ENCODE data around the gene TMEM175.
"Not testable (repeated sequence)": the region's sequence is repeated elsewhere in the genome, so short reads cannot be mapped to it uniquely, and the experiment has no call there.

Gene TMEM175

GRCh38 chr4:910366-911091 is 21.7 kb upstream of the TMEM175 start:
- peaks cover 31% of the 10 kb centered on the region for H3K36me3 ChIP-seq (ENCODE audit: insufficient read depth, low read length)
- no peaks in the 10 kb centered on the region for H3K27me3 ChIP-seq (ENCODE audit: control insufficient read depth in 1 of 2, insufficient read depth in 2 of 2, low read length in 2 of 2)
- no peak overlapping the region for H3K27ac ChIP-seq (ENCODE audit: low read depth, low read length)
- no peaks in the 10 kb centered on the region for H3K9me3 ChIP-seq (ENCODE audit: low read length)
- H3K4me3 ChIP-seq (ENCODE audit: low read depth in 1 of 2, low read length in 2 of 2), result no peak overlapping the region
- no peak overlapping the region for H3K9ac ChIP-seq (ENCODE audit: low read length)
- peaks cover 2% of the 10 kb centered on the region for H3K4me1 ChIP-seq (ENCODE audit: insufficient read depth, low read length)

GRCh38 chr4:911221-911751 is 21.0 kb upstream of the TMEM175 start:
- Histone ChIP-seq H3K27ac (ENCODE audit: low read depth, low read length) (no peak overlapping the region), H3K4me1 (ENCODE audit: insufficient read depth, low read length) (peaks cover 7% of the 10 kb centered on the region), H3K4me3 (ENCODE audit: low read depth in 1 of 2, low read length in 2 of 2) (no peak overlapping the region), H3K27me3 (ENCODE audit: control insufficient read depth in 1 of 2, insufficient read depth in 2 of 2, low read length in 2 of 2) (no peaks in the 10 kb centered on the region), H3K9ac (ENCODE audit: low read length) (no peak overlapping the region), H3K9me3 (ENCODE audit: low read length) (no peaks in the 10 kb centered on the region), H3K36me3 (ENCODE audit: insufficient read depth, low read length) (peaks cover 31% of the 10 kb centered on the region)

- Histone ChIP-seq H3K27ac (ENCODE audit: low read depth, low read length) (no peak overlapping the region), H3K9ac (ENCODE audit: low read length) (no peak overlapping the region), H3K27me3 (ENCODE audit: control insufficient read depth in 1 of 2, insufficient read depth in 2 of 2, low read length in 2 of 2) (no peaks in the 10 kb centered on the region), H3K9me3 (ENCODE audit: low read length) (no peaks in the 10 kb centered on the region), H3K4me1 (ENCODE audit: insufficient read depth, low read length) (peaks cover 7% of the 10 kb centered on the region), H3K4me3 (ENCODE audit: low read depth in 1 of 2, low read length in 2 of 2) (no peak overlapping the region), H3K36me3 (ENCODE audit: insufficient read depth, low read length) (peaks cover 29% of the 10 kb centered on the region)
These were observed 20.3 kb upstream of the TMEM175 start for GRCh38 chr4:911871-912490.

- peaks cover 7% of the 10 kb centered on the region for H3K4me1 ChIP-seq (ENCODE audit: insufficient read depth, low read length)
- H3K9me3 ChIP-seq (ENCODE audit: low read length), result no peaks in the 10 kb centered on the region
- peaks cover 26% of the 10 kb centered on the region for H3K36me3 ChIP-seq (ENCODE audit: insufficient read depth, low read length)
- H3K27me3 ChIP-seq (ENCODE audit: control insufficient read depth in 1 of 2, insufficient read depth in 2 of 2, low read length in 2 of 2), result no peaks in the 10 kb centered on the region
- H3K27ac ChIP-seq (ENCODE audit: low read depth, low read length), result no peak overlapping the region
- no peak overlapping the region for H3K4me3 ChIP-seq (ENCODE audit: low read depth in 1 of 2, low read length in 2 of 2)
- H3K9ac ChIP-seq (ENCODE audit: low read length), result no peak overlapping the region
These were observed 19.5 kb upstream of the TMEM175 start for GRCh38 chr4:912548-913279.

GRCh38 chr4:913280-913618 is 19.0 kb upstream of the TMEM175 start:
- peaks cover 26% of the 10 kb centered on the region for H3K36me3 ChIP-seq (ENCODE audit: insufficient read depth, low read length)

GRCh38 chr4:914531-914930 is 17.7 kb upstream of the TMEM175 start:
- Histone ChIP-seq H3K27ac (ENCODE audit: low read depth, low read length) (no peak overlapping the region), H3K4me3 (ENCODE audit: low read depth in 1 of 2, low read length in 2 of 2) (no peak overlapping the region), H3K9me3 (ENCODE audit: low read length) (no peaks in the 10 kb centered on the region), H3K9ac (ENCODE audit: low read length) (no peak overlapping the region), H3K36me3 (ENCODE audit: insufficient read depth, low read length) (peaks cover 26% of the 10 kb centered on the region), H3K4me1 (ENCODE audit: insufficient read depth, low read length) (peaks cover 7% of the 10 kb centered on the region), H3K27me3 (ENCODE audit: control insufficient read depth in 1 of 2, insufficient read depth in 2 of 2, low read length in 2 of 2) (no peaks in the 10 kb centered on the region)

More at GRCh38 chr4:913280-913618, 19.0 kb upstream of the TMEM175 start:
- Histone ChIP-seq H3K27me3 (ENCODE audit: control insufficient read depth in 1 of 2, insufficient read depth in 2 of 2, low read length in 2 of 2) (no peaks in the 10 kb centered on the region), H3K27ac (ENCODE audit: low read depth, low read length) (no peak overlapping the region), H3K4me3 (ENCODE audit: low read depth in 1 of 2, low read length in 2 of 2) (no peak overlapping the region), H3K9me3 (ENCODE audit: low read length) (no peaks in the 10 kb centered on the region), H3K9ac (ENCODE audit: low read length) (no peak overlapping the region), H3K4me1 (ENCODE audit: insufficient read depth, low read length) (peaks cover 7% of the 10 kb centered on the region)

GRCh38 chr4:915041-915474 is 17.2 kb upstream of the TMEM175 start:
- Histone ChIP-seq H3K27me3 (ENCODE audit: control insufficient read depth in 1 of 2, insufficient read depth in 2 of 2, low read length in 2 of 2) (no peaks in the 10 kb centered on the region), H3K4me1 (ENCODE audit: insufficient read depth, low read length) (peaks cover 7% of the 10 kb centered on the region), H3K36me3 (ENCODE audit: insufficient read depth, low read length) (peaks cover 26% of the 10 kb centered on the region), H3K9me3 (ENCODE audit: low read length) (no peaks in the 10 kb centered on the region), H3K4me3 (ENCODE audit: low read depth in 1 of 2, low read length in 2 of 2) (no peak overlapping the region), H3K9ac (ENCODE audit: low read length) (no peak overlapping the region), H3K27ac (ENCODE audit: low read depth, low read length) (no peak overlapping the region)

GRCh38 chr4:915595-915994 is 16.7 kb upstream of the TMEM175 start:
- peaks cover 7% of the 10 kb centered on the region for H3K4me1 ChIP-seq (ENCODE audit: insufficient read depth, low read length)
- no peak overlapping the region for H3K9ac ChIP-seq (ENCODE audit: low read length)
- peaks cover 23% of the 10 kb centered on the region for H3K36me3 ChIP-seq (ENCODE audit: insufficient read depth, low read length)
- H3K27me3 ChIP-seq (ENCODE audit: control insufficient read depth in 1 of 2, insufficient read depth in 2 of 2, low read length in 2 of 2), result no peaks in the 10 kb centered on the region
- no peak overlapping the region for H3K27ac ChIP-seq (ENCODE audit: low read depth, low read length)
- no peaks in the 10 kb centered on the region for H3K9me3 ChIP-seq (ENCODE audit: low read length)
- H3K4me3 ChIP-seq (ENCODE audit: low read depth in 1 of 2, low read length in 2 of 2), result no peak overlapping the region

GRCh38 chr4:917466-917865 is 14.8 kb upstream of the TMEM175 start:
- Histone ChIP-seq H3K4me3 (ENCODE audit: low read depth in 1 of 2, low read length in 2 of 2) (no peak overlapping the region), H3K9me3 (ENCODE audit: low read length) (no peaks in the 10 kb centered on the region), H3K27me3 (ENCODE audit: control insufficient read depth in 1 of 2, insufficient read depth in 2 of 2, low read length in 2 of 2) (no peaks in the 10 kb centered on the region), H3K4me1 (ENCODE audit: insufficient read depth, low read length) (peaks cover 17% of the 10 kb centered on the region), H3K36me3 (ENCODE audit: insufficient read depth, low read length) (peaks cover 4% of the 10 kb centered on the region), H3K27ac (ENCODE audit: low read depth, low read length) (no peak overlapping the region), H3K9ac (ENCODE audit: low read length) (no peak overlapping the region)

GRCh38 chr4:917992-918391 is 14.3 kb upstream of the TMEM175 start:
- no peak overlapping the region for H3K27ac ChIP-seq (ENCODE audit: low read depth, low read length)
- no peaks in the 10 kb centered on the region for H3K9me3 ChIP-seq (ENCODE audit: low read length)
- peaks cover 17% of the 10 kb centered on the region for H3K4me1 ChIP-seq (ENCODE audit: insufficient read depth, low read length)
- H3K9ac ChIP-seq (ENCODE audit: low read length), result no peak overlapping the region
- no peaks in the 10 kb centered on the region for H3K27me3 ChIP-seq (ENCODE audit: control insufficient read depth in 1 of 2, insufficient read depth in 2 of 2, low read length in 2 of 2)
- H3K36me3 ChIP-seq (ENCODE audit: insufficient read depth, low read length), result no peaks in the 10 kb centered on the region
- H3K4me3 ChIP-seq (ENCODE audit: low read depth in 1 of 2, low read length in 2 of 2), result no peak overlapping the region

- not testable (repeated sequence) for H3K9ac ChIP-seq (ENCODE audit: low read length); H3K27ac ChIP-seq (ENCODE audit: low read depth, low read length); H3K27me3 ChIP-seq (ENCODE audit: control insufficient read depth in 1 of 2, insufficient read depth in 2 of 2, low read length in 2 of 2); H3K4me3 ChIP-seq (ENCODE audit: low read depth in 1 of 2, low read length in 2 of 2); H3K9me3 ChIP-seq (ENCODE audit: low read length); H3K36me3 ChIP-seq (ENCODE audit: insufficient read depth, low read length)
- H3K4me1 ChIP-seq (ENCODE audit: insufficient read depth, low read length), result peaks cover 17% of the 10 kb centered on the region
These were observed 13.7 kb upstream of the TMEM175 start for GRCh38 chr4:918591-918990.

Data from muscle layer of colon (tissue), 2 donors.